SK-MEL-5 (cell line): Measurements from ENCODE around the gene BGLAP. TPM values are rescaled to one million over a fixed set of nuclear protein-coding genes. Genes with fewer than 3 reads are reported as not detected.
"Not testable (repeated sequence)": the region's sequence is repeated elsewhere in the genome, so short reads cannot be mapped to it uniquely, and the experiment has no call there.

Source experiments
- DNase-seq: peaks from one replicate; pipeline ENCODE4 v3.0.0-alpha.2; 2016; ENCODE audit warnings: low read depth, low spot score
- in situ Hi-C: cut with HindIII; loops from 2 replicates; pipeline ENCODE4 v1.10.0; 2016; ENCODE audit warnings: low sequenced_read_pairs, high pct_unique_total_duplicates, low pct_unique_long_range_greater_than_20kb
- polyA plus RNA-seq, 2 experiments: library from polyadenylated mRNA; depleted of rRNA; stranded (reverse); fragments of >200 nt; gene quantifications; 2 replicates each; pipeline ENCODE4 v1.2.3, GENCODE V29; 2015
- total RNA-seq: library from RNA; depleted of rRNA; stranded (reverse); fragments of >200 nt; shearing (Covaris generic); gene quantifications from 2 replicates; pipeline ENCODE4 v1.2.3, GENCODE V29; 2014; rRNA removed

Gene BGLAP
- total RNA-seq, result 0.48 TPM in 1 of 2 replicates, not detected in the other
- polyA plus RNA-seq (2015; cell fraction: cytosol; rRNA removed), result not detected in 2 replicates
- polyA plus RNA-seq (2015; cell fraction: nucleus; rRNA removed), result 0.73 and 1.2 TPM in 2 replicates

- in situ Hi-C loops, result no loop called here
- DNase-seq, result no peak
Observed at GRCh38 chr1:156241926-156242325, at the start of gene BGLAP. Gene BGLAP (plus strand): TSS chr1:156242184. CDS start chr1:156242232, 48 bp downstream.

GRCh38 chr1:156193208-156193487, 48.8 kb upstream of the BGLAP start:
- in situ Hi-C loops, result no loop called here
- no peak for DNase-seq

GRCh38 chr1:156193488-156194299, 48.3 kb upstream of the BGLAP start, which contains the start of gene SLC25A44:
Gene SLC25A44 (plus strand): TSS chr1:156194104. CDS start chr1:156199848, 5,744 bp downstream.
- peak; percentile 99 for DNase-seq
- in situ Hi-C loops, result no loop called here

GRCh38 chr1:156194300-156194652, 47.7 kb upstream of the BGLAP start:
- DNase-seq, result no peak

GRCh38 chr1:156195853-156196252, 46.1 kb upstream of the BGLAP start:
- in situ Hi-C loops, result no loop called here
- DNase-seq, result no peak

More at GRCh38 chr1:156194300-156194652, 47.7 kb upstream of the BGLAP start:
- in situ Hi-C loops, result no loop called here

GRCh38 chr1:156196445-156196844, 45.5 kb upstream of the BGLAP start:
- in situ Hi-C loops, result no loop called here
- DNase-seq, result no peak

DNA sequence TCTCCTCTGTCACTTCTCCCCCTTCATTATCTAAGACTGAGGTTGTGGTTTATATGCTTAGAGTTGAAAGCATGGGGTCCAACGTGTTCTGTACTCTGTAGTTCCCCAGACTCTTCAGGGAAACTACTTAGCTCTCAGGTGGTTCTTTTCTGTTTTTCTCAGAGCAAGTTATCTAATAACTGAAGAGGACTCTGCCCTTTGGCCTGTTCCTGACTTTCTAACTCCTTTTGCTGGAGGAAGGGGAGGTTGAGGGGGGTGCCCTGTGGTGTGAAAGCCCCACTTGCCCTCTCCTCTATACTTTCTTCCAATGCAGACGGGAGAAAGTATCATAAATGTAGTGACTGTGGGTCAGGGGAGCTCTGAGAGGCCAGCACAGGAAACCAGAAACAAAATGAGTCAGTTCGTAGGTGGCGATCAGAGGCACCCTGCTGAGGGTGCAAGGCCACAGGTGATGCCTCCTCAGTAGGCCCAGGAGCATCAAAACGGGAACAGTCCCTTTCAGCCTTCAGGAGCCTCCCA, 43.1 kb upstream of the BGLAP start:
- no peak for DNase-seq
- in situ Hi-C loops, result no loop called here

GRCh38 chr1:156200044-156200443, 41.9 kb upstream of the BGLAP start:
- DNase-seq, result no peak
- in situ Hi-C loops, result no loop called here

DNA sequence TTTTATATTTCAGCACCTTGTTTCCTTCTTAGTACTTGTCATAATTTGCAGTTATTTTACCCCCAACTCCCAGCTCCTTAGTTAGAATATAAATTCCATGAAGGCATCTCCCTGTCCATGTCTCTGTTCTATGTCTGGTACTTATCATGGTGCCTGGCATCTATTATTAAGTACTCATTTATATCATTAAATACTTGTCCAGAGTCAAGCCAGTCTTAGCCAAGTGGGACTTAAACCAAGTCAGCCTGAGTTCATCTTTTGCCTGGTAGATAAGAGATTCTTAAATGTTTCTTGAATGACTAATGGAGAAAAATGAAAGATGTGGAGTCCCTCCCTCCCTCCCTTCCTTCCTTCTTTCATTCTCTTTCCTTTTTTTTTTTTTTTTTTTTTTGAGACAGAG, 38.7 kb upstream of the BGLAP start:
- DNase-seq, result no peak
- in situ Hi-C loops, result no loop called here

DNA sequence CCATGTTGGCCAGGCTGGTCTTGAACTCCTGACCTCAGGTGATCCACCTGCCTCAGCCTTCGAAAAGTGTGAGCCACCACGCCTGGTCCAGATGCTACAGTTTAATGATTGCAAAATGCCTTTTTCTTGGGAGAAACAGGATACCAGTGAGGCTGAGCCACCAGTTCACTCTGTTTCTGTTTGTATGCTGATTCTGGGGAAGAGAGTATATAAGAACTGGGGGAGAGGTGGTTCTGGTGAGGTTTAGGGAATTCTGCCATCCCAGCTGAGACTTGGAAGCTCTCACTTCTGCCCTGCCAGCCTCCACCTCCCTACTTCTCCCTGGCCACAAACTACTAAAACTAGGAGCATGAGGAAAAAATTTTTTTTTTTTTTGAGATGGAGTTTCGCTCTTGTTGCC, 37.3 kb upstream of the BGLAP start:
- in situ Hi-C loops, result no loop called here
- no peak for DNase-seq

- no peak for DNase-seq
- in situ Hi-C loops, result no loop called here
Observed at GRCh38 chr1:156211243-156211642, 30.7 kb upstream of the BGLAP start.

- DNase-seq, result no peak
- in situ Hi-C loops, result no loop called here
Observed at GRCh38 chr1:156212130-156212529, 29.9 kb upstream of the BGLAP start.

DNA sequence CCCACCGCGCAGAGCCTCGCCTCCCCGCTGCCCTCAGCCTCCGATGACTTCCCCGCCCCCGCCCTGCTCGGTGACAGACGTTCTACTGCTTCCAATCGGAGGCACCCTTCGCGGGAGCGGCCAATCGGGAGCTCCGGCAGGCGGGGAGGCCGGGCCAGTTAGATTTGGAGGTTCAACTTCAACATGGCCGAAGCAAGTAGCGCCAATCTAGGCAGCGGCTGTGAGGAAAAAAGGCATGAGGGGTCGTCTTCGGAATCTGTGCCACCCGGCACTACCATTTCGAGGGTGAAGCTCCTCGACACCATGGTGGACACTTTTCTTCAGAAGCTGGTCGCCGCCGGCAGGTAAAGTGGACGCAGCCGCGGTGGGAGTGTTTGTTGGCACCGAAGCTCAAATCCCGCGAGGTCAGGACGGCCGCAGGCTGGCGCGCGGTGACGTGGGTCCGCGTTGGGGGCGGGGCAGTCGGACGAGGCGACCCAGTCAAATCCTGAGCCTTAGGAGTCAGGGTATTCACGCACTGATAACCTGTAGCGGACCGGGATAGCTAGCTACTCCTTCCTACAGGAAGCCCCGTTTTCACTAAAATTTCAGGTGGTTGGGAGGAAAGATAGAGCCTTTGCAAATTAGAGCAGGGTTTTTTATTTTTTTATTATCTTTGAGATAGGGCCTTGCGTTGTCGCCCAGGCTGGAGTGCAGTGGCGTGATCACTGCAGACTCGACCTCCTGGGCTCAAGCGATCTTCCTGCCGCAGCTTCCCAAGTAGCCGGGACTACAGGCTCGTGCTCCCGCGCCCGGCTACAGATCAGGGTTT, 28.9 kb upstream of the BGLAP start, which contains the start of gene PMF1:
TSS of gene PMF1 (plus strand) at position 175 of the 811 bp plus-strand sequence. CDS start at position 184, 9 bp downstream.
- in situ Hi-C loops, result no loop called here
- peak; percentile 96 for DNase-seq

DNA sequence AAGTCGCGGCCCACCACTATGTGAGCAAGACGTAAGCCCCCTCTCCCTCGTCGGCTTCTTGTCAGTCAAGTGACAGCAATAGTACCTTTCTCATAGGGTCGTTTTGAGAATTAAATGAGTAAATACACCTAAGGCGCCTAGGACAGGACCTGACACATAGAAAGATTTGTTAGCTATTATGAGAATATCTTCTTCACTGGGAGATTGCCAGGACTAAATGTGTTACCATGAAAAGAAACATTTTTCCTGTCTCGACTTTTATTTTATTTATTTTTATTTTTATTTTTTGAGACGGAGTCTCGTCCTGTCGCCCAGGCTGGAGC, 28.4 kb upstream of the BGLAP start:
- DNase-seq, result no peak
- in situ Hi-C loops, result no loop called here

DNA sequence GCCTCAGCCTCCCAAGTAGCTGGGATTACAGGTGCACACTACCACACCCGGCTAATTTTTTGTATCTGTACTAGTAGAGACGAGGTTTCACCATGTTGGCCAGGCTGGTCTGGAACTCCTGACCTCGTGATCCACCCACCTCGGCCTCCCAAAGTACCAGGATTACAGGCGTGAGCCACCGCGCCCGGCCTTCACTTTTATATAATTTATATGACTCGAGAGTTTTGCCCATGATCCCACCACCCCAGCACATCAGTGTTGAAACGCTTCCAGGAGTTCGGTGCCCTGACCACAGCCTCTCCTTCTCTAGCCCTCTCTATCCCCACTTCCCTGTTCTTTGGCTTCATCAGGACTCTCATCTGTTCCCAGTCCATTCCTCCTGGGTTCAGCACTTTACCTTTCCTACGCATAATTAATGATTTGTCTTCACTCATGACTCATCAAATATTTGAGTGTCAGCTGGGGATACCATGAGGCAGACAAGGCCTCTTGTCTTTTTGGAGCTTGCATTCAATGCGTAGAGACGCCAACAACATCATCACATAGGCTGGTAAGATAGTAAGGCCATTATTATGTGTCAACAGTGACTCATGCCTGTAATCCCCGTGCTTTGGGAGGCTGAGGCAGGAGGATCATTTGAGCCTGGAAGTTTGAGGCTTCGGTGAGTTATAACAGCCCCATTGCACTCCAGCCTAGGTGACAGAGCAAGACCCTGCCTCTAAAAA, 27.8 kb upstream of the BGLAP start:
- peak; percentile 92 for DNase-seq
- in situ Hi-C loops, result no loop called here

DNA sequence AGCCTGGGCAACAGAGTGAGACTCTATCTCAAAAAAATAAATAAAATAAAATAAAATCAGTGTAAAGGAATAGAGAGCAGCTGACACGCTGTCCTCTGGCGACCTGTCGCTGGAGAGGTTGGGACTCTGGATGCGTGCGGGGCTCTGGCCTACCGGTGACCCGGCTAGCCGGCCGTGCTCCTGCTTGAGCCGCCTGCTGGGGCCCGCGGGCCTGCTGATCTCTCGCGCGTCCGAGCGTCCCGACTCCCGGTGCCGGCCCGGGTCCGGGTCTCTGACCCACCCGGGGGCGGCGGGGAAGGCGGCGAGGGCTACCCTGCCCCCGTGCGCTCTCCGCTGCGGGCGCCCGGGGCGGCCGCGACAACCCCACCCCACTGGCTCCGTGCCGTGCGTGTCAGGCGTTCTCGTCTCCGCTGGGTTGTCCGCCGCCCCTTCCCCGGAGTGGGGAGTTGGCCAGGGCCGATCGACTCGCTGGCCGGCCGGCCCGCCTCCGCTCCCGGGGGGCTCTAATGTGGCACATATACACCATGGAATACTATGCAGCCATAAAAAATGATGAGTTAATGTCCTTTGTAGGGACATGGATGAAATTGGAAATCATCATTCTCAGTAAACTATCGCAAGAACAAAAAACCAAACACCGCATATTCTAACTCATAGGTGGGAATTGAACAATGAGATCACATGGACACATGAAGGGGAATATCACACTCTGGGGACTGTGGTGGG, 25.5 kb upstream of the BGLAP start:
- DNase-seq, in situ Hi-C loops: not testable (repeated sequence)

- in situ Hi-C loops, result no loop called here
- no peak for DNase-seq
Observed at GRCh38 chr1:156217871-156218270, 24.1 kb upstream of the BGLAP start.
